GM19463 (cell line): ENCODE measurements around the gene IQGAP2.
"Not testable (repeated sequence)": the region's sequence is repeated elsewhere in the genome, so short reads cannot be mapped to it uniquely, and the experiment has no call there.

Source experiments
- ATAC-seq: cut with Tn5 transposase; IDR thresholded peaks from one replicate; pipeline ENCODE4 v1.9.1; 2021; ENCODE audit warnings: mild to moderate bottlenecking, moderate library complexity; ENCODE audit not compliant: unreplicated experiment

IQGAP2 gene

GRCh38 chr5:76680826-76681225, 277.7 kb downstream of the IQGAP2 start:
- not testable (repeated sequence) for ATAC-seq

DNA sequence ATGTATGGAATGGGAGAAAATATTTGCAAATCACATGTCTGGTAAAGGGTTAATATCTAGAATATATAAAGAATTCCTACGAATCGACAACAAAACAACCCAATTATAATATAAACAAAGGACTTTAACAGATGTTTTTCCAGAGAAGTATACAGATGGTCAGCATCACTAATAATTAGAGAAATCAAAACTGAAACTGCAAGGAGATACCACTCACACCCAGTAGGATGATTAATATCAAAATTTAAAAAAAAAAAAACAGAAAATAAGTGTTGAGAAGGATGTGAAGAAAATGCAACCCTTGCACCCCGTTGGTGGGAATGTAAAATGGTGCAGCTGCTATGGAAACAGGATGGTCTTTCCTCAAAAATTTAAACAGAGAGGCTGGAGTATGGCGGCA, 278.2 kb downstream of the IQGAP2 start:
- no peak for ATAC-seq

- ATAC-seq = no peak
Observed at GRCh38 chr5:76682387-76682786, 279.3 kb downstream of the IQGAP2 start.

- ATAC-seq = no peak
Observed at GRCh38 chr5:76683816-76684731, 281.0 kb downstream of the IQGAP2 start.

DNA sequence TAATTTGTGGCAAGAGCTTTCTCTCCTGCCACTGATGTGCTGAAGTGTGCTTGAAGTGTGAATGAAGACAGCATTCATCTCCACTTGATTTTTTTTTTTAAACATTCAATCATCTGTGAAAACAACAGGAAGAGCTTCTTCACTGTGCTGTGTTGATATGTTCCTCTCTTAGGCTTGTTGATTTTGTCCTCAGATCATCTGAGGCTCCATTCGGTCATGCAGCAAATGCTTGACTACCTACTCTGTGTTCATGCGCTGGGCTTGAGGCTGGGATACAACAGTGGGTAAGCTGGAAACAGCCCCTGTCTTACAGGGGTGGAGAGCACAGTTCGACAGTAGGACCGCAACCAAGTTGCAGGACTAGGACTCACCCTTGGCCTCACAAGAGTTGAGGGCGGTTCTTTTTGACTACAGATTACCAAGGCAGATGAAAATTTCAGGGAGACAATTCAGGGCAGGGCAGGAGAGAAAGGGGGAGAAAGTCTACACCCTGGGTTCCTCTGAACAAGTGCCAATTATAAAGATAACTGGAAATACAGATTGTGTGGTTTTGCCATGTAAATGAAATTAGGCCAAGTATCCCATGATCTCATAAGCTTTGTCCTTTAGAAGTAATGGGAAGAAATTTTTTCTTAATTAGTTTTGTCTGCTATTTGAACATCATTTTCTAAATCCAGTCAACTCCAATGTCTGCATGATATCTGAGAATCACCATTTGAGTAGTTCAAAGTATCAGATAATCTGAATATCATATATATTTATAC, 281.9 kb downstream of the IQGAP2 start:
- no peak for ATAC-seq

DNA sequence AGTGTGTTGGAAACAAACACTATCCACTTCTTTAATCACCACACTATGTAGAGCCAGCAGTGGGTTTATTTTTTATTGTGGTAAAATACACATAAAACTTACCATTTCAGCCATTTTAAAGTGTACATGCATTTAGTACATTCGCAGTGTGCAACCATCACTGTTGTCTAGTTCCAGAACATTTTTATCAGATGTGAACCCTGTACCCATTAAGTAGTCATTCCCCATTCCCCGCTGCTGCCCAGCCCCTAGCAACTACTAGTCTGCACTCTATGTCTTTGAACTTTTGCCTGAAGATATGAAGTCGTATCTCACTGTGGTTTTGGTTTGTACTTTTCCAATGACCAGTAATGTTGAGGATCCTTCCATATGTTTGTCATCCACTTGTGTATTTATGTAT, 282.6 kb downstream of the IQGAP2 start:
- no peak for ATAC-seq

GRCh38 chr5:76688212-76688611, 285.1 kb downstream of the IQGAP2 start:
- ATAC-seq = no peak

- no peak for ATAC-seq
Observed at GRCh38 chr5:76688836-76689235, 285.8 kb downstream of the IQGAP2 start.

GRCh38 chr5:76689321-76690036, 286.4 kb downstream of the IQGAP2 start:
- no peak for ATAC-seq

GRCh38 chr5:76690037-76690679, 287.1 kb downstream of the IQGAP2 start:
- no peak for ATAC-seq

DNA sequence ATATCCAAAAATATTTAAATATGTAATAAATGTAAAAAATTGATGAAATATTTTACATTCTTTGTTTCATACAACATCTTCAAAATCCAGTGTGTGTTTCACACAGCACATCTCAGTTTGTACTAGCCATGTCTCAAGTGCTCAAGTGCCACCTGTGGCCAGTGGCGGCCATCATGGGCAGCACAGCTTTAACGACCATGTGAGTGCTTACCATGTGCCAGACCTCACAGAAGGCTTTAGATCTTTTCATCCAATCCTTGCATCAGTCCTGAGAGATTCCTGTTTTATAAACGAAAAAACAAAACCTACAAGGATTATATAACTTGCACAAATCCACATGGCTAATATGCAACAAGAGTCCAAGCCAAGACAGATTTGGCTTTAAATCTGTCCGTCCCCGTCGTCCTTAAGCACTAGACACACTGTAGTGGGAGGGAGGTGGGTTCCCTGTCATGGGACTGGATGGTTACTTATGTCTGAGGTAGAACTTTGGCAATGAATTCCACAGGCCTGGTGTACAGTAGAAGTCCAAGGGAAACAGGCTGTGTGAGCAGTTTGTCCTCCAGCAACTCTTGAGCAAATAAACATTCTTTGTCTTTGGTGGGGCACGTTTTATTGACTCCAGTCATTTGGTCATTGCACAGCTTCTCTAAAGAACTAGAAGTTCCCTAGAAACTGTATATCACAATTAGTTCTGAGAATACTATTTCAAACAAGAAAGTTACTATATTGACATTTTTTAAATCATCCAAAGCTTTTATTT, 287.8 kb downstream of the IQGAP2 start:
- ATAC-seq = no peak

GRCh38 chr5:76691467-76692273, 288.6 kb downstream of the IQGAP2 start:
- ATAC-seq = peak; percentile 54

- no peak for ATAC-seq
Observed at GRCh38 chr5:76692274-76692540, 289.1 kb downstream of the IQGAP2 start.

GRCh38 chr5:76692651-76693050, 289.6 kb downstream of the IQGAP2 start:
- no peak for ATAC-seq

GRCh38 chr5:76693141-76693540, 290.1 kb downstream of the IQGAP2 start:
- ATAC-seq = no peak

DNA sequence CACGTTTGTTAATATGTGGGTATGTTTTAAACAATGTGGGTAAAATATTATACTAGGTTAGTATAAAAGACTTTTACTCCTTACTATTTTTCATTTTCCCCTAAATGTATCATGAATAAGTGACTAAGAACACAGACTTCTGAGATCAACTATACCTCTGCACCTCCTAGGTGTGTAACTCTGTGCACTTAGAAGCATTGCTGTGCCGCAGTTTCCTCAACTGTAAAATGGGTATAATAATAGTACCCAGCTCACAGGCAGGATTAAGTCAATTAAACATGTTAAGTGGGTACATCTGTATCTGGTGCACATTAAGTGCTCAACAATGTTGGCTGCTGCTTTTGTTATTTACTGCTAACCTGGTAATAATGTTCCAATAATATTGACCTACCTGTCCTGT, 291.2 kb downstream of the IQGAP2 start:
- no peak for ATAC-seq

DNA sequence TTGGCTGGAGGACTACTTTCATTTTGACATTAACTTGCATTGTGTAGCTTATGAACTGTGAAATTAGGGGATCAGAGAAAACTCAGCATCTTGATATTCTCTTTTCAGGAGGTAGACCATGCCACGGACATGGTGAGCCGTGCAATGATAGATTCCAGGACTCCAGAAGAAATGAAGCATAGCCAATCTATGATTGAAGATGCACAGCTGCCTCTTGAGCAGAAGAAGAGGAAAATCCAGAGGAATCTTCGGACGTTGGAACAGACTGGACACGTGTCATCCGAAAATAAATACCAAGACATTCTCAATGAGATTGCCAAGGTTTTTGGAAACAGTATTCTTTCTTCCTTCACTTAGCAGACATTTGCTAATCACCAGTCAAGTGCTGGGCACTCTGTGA, 292.3 kb downstream of the IQGAP2 start:
- ATAC-seq = no peak

DNA sequence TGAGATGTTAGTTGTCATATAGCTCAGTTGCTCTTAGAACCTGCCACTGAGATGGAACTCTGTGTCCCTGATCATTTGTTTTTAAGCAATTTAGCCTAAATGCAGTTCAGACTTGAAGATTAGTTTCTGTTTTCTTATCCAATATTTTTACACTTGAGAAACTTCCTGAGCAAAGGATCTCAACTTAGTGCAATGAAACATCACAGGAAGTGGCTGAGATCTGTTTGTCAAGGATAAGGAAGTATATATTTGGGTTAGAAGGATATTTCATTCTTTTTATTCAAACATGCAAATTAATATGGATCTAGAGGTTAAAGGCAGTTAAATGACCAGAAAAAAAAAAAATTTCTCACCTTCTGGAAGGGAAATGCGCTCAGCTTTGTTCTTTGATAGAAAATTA, 293.2 kb downstream of the IQGAP2 start:
- no peak for ATAC-seq

- ATAC-seq = no peak
Observed at GRCh38 chr5:76697670-76698069, 294.6 kb downstream of the IQGAP2 start.

DNA sequence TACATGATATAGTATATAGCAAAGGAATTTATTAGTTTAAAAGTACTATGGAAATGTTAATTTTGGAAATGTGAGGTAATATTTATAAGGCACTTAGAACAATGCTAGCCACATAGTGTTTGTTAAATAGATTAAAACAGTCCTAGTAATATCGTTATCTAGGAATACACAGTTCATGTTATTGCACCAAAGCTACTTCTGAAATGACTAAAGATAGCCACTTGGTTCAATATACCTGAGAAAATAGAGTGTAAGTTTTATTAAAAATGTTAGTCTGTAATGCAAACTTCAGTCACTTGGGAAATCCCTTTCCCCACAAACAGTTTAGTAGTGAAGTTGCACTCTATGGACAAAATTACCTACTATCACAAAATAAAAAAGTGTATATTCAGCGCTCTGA, 297.5 kb downstream of the IQGAP2 start:
- no peak for ATAC-seq
